ENCODE measurements around the gene UBE2R2.

GRCh38 chr9:33919276-33919897 lies 102.4 kb downstream of the UBE2R2 start:
- TF ChIP-seq POLR2A (IDR thresholded peaks at IDR 0.05; ENCODE audit: low read depth, low read length) (no peak), POLR2AphosphoS5 (IDR thresholded peaks at IDR 0.05; ENCODE audit: low read depth, low read length) (no peak), TAF1 (IDR thresholded peaks at IDR 0.05; ENCODE audit: borderline replicate concordance, low read depth, low read length) (no peak)
